GM18517 (cell line): ENCODE data around the gene TMEM41B.
"Not testable (repeated sequence)": the region's sequence is repeated elsewhere in the genome, so short reads cannot be mapped to it uniquely, and the experiment has no call there.

Experiments used
- ATAC-seq: cut with Tn5 transposase; IDR thresholded peaks from one replicate; pipeline ENCODE4 v1.9.1; 2021; ENCODE audit warnings: mild to moderate bottlenecking, moderate library complexity; ENCODE audit not compliant: unreplicated experiment

Gene TMEM41B, protein sequence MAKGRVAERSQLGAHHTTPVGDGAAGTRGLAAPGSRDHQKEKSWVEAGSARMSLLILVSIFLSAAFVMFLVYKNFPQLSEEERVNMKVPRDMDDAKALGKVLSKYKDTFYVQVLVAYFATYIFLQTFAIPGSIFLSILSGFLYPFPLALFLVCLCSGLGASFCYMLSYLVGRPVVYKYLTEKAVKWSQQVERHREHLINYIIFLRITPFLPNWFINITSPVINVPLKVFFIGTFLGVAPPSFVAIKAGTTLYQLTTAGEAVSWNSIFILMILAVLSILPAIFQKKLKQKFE

DNA sequence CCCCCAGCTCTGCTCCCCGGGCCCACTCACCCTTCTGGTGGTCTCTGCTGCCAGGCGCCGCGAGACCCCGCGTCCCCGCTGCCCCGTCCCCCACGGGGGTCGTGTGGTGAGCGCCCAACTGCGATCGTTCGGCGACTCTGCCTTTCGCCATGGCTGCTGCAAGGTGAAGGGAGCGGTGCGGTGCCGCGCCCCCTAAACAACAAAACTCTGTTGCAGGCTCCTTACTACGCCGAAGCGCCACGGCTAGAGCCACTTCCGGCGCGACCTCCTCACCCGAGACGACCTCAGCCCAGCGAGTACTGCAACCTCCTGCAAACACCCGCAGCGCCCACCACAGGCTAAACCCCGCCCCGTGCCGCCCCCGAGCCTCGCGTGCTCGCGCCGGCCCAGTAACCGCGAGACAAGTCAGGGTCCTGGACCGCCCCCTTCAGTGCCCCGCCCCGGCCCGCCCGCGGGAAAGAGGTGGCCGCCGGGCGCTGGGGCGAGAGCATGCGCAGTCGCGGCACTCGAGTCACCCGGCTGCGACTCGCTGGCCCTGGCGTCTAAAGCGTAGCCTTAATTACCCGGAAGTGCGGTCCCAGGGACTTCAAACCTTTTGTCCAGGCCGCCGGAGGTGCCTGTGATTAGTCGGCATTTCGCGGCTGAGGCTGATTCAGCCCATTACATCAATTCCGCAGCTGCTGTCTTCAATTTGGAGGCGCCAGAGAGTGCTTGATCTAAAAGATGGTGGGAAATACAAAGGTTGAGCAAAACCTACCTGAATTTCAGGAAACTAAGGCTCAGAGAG is at the start of gene TMEM41B:
Gene TMEM41B, minus strand, starts transcription at position 303 of the 787 bp plus-strand sequence. Its CDS starts 152 bp downstream, at position 151.
- ATAC-seq = peak; percentile 97

DNA sequence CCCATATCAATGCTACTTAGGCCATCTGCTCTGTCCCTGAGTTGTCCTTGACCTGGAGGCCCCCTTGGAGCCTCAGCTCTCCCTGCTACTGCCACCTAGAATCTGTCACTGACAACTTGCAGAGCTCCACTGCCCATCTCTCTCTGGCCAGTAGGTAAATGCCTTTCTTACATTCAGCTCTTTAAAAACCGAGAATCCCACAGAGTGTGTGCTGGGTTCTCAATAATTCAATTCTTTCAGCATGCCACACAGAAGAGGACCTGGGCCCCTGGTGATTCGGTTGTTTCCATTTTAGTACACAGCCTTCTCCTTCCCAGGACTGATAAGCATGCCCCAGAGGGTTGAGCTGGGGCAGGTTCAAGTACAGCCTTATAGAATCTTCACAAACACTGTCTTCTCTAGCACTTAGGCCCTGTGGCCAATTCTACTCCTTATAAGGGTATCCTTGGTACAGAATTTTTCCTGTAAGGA is 48.0 kb upstream of the TMEM41B start:
- no peak for ATAC-seq

DNA sequence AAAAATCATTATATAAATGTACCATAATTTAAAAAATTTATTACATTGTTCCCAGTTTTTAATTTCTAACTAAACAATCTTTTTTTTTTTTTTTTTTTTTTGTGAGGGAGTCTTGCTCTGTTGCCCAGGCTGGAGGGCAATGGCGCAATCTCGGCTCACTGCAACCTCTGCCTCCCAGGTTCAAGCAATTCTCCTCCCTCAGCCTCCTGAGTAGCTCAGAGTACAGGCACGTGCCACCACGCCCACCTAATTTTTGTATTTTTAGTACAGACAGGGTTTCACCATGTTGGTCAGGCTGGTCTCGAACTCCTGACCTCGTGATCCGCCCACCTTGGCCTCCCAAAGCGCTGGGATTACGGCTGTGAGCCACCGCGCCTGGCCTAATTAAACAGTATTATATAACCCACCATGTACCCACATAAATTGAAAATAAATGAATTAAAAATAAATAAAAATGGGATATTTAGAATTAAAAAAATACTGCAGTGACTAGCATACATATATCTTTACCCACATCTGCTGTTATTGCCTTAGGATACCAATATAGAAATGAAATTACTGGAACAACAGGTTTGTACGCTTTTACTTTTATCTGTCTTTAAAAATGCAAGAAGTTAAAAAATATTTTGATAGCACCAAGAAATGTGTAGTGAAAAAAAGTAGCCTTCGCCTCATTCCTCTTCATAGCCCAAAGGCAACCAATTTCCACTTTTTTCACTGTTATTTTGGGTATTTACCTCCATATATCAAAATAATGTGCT is 46.6 kb upstream of the TMEM41B start:
- ATAC-seq = not testable (repeated sequence)

DNA sequence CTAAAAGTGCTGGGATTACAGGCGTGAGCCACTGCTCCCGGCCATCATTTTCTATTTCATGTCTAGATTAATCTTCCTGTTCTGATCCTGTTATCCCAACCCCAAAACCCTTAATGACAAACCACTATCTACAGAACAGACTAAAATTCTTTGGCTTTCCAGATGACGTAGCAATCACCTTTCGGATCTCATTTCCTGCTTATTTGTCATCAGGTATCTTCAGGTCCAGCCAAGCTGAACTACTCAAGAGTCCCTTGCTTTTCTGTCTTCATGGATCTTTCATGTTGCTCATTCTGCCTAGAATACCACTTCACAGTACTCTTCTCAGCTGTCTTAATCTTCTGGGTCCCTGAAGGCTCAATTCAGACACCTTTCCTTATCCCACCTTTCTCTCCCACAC is 42.6 kb upstream of the TMEM41B start:
- ATAC-seq = no peak

DNA sequence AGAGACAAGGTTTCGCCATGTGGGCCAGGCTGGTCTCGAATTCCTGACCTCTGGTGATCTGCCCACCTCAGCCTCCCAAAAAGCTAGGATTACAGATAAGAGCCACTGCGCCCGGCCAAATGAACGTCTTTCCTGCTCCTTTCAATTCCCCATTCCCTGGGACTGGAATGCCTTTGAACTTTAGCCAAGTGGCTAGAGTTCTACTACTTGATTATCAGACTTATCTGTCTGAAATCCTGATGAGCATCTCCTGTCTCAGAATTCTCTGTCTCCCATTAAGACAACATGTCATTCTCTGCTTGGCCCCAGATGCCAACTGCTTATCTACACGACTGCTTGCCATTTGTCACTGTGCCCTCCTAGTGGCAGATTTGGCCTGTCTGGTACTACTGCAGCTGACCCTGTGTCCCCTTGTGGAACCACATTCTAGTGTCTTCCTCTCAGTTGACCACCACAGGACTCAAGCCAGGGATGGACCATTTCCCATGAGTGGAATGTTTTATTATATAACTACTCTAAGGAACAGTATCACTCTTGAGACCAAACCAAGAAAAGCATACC is 37.0 kb upstream of the TMEM41B start:
- no peak for ATAC-seq

DNA sequence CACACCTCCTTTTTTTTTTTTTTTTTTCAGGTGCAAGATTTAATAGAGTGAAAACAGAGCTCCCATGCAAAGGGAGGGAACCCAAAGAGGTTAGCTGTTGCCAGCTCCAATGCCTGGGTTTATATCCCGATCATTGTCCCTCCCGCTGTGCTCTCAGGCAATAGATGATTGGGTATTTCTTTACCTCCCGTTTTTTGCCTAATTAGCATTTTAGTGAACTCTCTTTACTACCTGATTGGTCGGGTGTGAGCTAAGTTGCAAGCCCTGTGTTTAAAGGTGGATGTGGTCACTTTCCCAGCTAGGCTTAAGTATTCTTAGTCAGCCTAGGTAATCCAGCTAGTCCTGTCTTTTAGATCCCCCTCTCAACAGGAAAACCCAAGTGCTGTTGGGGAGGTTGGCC is 33.4 kb upstream of the TMEM41B start:
- ATAC-seq = not testable (repeated sequence)

DNA sequence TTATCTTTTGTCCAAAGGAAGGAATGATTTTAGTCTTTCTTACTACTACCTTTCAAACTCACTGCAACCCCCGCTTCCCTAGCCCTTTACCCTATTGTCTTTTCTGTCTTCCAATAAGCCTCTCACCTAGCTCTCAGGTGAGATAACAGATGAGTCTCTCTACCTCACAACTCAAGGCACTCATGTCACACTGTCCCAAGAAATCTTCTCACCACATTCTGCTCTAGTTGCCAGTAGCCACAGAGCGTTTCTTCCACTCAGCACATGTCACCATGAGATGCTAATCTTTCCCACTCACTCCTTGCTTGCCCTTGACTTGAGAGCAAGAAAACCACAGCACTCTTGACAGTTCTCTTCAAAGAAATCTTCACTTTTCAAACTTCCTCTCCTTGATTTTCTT is 32.7 kb upstream of the TMEM41B start:
- no peak for ATAC-seq

DNA sequence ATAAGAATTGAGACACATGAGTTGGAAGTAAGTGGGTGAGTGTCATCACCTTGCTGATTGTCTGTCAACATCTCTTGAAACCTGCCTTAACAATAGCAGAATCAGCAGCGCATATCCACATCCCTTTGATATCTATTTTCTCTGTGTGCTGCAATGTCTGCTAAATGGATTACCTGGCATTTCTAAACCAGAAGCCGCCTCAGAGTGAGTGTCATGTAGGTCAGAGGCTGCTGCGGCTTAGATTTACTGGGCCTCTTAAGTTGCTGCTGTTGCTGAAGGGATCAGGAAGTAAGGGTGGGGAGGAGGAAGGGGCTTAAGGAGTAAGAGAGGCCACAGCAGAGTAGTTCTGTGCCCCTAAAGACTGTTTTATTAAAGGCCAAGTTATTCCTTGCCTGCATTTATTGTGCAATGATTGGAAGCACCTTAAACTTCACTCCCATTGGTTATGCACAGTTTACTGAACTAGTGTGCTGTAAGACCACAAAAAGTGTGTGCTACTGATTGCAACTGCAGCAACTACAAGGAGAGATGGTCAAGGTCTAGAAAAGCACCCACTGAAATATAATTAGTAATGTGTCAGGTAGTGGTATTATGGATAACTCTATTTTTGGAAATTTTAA is 29.8 kb upstream of the TMEM41B start:
- ATAC-seq = no peak

DNA sequence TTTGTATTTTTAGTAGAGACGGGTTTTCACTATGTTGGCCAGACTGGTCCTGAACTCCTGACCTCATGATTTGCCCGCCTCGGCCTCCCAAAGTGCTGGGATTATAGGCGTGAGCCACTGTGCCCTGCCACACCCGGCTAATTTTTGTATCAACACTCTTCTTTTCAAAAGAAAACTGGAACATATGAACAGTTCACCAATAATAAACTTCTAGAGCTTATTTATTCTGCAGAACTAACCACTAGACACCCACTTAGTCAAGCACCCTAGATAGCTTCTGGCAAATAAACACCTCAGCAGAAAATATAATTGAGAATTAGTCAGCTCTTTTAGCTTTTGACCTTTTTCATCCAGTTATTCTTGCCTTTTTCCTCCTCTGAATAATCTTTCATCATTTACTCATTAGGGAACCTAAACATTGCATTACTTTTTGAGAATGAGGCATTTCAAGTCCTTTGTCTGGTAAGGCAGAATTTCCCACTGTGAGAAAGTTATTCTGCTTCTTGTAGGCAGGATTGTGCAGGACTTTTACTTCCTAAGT is 27.3 kb upstream of the TMEM41B start:
- no peak for ATAC-seq

DNA sequence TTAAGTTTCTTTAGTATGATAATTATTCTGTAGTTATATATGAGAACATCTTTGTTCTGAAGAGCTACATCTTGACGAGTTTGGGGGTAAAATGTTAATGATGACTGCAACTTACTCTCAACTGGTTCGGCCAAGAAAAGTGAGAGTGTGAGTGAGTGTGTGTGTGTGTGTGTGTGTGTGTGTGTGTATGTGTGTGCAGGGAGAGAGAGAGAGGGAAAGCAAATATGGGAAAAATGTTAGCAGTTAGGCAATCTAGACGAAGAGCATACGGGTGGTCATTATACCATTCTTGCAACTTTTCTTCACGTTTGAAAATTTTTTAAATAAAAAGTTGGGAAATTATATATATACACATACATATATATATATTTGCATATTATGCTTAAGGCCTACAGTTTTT is 18.3 kb upstream of the TMEM41B start:
- ATAC-seq = no peak

DNA sequence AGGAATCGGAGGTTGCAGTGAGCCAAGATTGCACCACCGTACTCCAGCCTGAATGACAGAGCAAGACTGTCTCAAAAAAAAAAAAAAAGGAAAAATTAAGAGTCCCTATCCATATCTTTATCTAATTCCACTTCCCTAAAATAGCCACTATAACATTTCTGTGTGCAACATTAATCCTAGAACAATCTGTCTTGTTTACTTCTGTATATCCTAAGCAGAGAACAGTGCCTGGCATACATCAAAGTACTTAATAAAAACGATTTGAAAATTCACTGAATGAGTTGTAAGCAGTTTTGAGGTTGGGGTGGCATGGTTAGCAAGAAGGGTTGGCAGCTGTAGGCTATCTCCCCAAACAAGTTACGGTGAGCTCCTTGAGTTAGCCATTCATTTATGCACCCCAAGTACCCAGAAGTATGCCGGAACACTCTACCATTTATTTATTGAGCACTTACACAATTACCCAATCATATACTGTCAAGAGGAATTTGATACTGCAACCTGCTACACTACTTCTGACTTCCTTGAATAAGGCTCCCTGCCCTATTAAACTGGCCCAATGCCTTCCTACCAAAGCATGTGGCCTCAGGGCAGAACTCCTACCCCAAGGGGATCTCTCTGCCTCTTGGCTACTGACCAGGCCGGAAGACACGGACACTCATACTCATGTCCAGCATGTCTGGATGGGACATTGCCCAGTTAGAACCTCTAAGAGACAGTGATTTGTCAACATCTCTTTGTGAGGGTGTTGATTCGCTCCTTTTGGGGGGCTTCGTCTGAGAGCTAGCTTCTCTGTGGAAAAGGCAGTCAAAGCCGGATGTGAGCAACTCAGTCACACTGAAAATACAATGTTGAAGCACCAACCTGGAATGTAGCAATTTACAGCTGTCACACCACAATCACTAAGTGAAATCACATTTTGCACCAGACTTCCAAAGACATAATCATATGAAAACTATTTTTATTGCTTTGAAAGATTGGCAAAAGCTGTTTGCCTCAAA is 16.3 kb upstream of the TMEM41B start:
- ATAC-seq = no peak

DNA sequence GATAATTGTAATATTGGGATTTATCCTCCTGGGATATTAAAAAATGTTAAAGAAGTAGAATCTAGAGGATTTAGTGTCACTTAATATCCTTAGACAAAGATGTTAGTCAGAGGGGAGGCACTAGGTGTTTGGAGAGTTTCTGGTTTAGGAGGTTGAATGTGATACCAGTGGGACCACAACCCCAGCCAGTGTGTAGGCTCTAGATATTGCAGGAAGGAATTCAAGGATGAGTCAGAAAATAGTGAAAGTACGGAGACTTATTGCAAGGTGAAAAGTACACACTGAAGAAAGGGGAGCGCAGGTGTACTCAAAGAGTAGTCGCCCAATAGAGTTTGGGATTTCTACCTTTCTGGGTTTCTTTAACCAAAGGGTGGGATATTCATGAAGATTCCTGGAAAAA is 5.7 kb upstream of the TMEM41B start:
- ATAC-seq = no peak

DNA sequence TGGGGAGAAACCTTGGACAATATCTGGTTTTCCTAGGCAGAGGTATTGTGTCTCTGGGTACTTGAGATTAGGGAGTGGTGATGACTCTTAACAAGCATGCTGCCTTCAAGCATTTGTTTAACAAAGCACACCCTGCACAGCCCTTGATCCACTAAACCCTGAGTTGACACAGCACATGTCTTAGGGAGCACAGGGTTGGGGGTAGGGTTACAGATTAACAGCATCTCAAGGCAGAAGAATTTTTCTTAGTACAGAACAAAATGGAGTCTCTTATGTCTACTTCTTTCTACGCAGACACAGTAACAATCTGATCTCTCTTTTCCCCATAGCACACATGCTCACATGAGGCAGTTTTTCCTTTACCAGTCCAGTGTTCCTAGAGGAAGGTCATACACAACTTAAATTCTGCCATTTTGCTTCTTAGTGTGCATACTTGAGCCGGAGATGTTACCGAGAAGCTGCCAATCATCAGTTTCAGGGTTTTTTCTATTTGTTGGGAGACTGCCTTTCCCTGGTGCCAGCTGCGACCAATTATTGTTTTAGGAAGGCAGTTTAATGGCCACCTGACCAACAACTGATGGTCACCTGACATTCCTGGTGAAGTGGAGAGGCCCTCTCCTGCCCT is 5.1 kb upstream of the TMEM41B start:
- ATAC-seq = not testable (repeated sequence)

DNA sequence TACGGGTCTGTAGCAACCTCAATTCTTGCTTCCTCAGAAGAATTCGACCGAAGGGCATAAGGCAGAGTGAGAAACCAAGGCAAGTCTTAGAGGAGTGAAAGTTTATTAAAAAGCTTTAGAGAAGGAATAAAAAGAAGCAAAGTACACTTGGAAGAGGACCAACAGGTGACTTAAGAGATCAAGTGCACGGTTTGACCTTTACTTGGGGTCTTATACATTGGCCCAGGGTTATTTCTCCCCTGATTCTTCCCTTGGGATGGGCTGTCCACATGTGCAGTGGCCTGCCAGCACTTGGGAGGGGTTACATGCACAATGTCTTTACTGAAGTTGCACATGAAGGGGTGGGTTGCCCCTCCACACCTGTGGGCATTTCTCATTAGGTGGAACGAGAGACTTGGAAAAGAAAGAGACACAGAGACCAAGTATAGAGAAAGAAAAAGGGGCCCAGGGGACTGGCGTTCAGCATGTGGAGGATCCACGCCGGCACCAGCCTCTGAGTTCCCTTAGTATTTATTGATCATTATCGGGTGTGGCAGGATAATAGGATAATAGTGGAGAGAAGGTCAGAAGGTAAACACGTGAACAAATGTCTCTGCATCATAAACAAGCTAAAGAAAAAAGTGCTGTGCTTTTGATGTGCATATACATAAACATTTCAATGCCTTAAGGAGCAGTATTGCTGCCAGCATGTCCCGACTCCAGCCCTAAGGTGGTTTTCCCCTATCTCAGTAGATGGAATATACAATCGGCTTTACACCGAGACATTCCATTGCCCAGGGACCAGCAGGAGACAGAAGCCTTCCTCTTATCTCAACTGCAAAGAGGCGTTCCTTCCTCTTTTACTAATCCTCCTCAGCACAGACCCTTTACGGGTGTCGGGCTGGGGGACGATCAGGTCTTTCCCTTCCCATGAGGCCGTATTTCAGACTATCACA is 4.3 kb upstream of the TMEM41B start:
- ATAC-seq = not testable (repeated sequence)

DNA sequence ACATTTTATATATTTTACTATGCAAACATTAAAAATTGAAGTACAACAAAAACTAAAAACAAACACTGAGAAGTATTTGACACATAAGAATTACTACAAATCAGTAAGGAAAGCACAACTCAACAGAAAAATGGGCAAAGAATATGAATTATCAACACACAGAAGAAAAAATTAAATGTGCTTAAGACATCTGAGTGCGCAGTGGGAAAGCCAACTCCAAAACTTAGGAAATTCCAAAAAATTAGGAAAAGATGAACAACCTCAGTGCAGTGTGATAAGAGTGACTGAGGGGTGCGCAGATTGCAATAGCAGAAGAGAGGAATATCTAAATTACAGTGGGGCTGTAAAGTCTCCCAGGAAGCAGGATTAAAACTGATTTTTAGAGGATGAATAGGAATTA is 1.9 kb upstream of the TMEM41B start:
- no peak for ATAC-seq

DNA sequence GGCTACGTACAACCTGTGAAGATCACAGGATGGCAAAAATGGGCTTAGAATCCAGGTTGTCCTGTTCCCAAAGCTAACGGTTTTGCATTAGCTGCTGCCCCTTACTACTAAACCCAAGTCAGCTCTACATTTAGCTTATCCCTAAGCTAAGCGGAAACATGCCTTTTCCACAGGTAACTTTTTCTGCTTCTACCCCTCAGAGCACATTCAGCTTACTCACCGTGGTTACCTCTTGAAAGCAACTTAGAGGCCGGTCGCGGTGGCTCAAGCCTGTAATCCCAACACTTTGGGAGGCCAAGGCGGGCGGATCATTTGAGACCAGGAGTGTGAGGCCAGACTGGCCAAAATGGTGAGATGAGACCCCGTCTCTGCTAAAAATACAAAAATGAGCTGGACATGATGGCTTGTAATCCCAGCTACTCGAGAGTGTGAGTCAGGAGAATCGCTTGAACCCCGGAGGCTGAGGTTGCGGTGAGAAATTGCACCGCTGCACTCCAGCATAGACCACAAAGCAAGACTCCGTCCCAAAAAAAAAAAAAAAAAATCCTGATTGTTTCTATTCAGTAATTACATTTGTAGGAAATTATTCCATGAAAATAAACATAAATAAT is 790 bp upstream of the TMEM41B start:
- no peak for ATAC-seq

DNA sequence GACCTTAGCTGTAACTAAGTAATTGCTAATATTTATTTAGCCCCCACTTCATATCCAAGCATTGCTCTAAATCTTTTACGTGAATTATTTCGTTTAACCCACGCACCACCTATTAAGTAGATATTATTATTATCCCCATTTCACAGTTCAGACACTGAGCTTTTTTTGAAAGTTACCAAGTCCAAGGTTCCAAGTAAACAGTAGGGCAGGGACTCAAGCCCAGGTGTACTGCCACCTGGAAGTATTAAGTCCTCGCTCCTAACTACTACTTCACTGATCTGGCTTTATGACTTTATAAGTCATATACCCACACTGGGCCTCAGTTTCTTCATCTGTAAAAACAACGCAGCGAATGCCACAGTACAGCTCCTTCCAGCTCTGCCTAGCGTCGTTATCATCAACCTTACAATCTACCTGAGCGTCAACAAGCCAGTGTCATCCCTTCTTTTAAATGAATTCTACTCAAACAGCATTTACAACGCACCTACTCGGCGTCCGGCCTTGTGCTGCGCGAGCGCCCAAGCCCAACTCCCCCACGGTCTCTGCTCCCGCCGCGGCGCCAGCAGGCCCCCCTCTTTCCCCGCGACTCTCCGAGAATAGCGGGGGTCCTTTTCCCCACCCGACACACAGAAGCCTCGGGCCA is 624 bp downstream of the TMEM41B start:
- ATAC-seq = peak; percentile 5
